Neural crest cell (in vitro differentiated cells): ENCODE results near the gene BPIFB6. TPM values are rescaled to one million over a fixed set of nuclear protein-coding genes. Genes with fewer than 3 reads are reported as not detected.

ENCODE experiments used
- DNase-seq: peaks from one replicate; pipeline ENCODE4 v3.0.0; 2021; ENCODE audit warnings: low read depth, mixed read lengths, low spot score
- H3K27ac Mint-ChIP-seq: one replicate; pipeline ENCODE4 v1.8.0; 2021; ENCODE audit warnings: mild to moderate bottlenecking, mixed read lengths; ENCODE audit not compliant: unreplicated experiment
- H3K27me3 Mint-ChIP-seq: 2 replicates; pipeline ENCODE4 v1.8.0; 2021; ENCODE audit warnings: low read depth, mild to moderate bottlenecking, mixed read lengths
- H3K36me3 Mint-ChIP-seq: 2 replicates; pipeline ENCODE4 v1.8.0; 2021; ENCODE audit warnings: low read depth, mild to moderate bottlenecking, mixed read lengths
- H3K4me1 Mint-ChIP-seq: 2 replicates; pipeline ENCODE4 v1.8.0; 2021; ENCODE audit warnings: mixed read lengths
- H3K4me3 Mint-ChIP-seq: one replicate; pipeline ENCODE4 v1.8.0; 2021; ENCODE audit warnings: mild to moderate bottlenecking, mixed read lengths
- H3K9me3 Mint-ChIP-seq: 2 replicates; pipeline ENCODE4 v1.8.0; 2021; ENCODE audit warnings: mixed read lengths
- CTCF ChIP-seq: fragments of 200-600 bp; sonication (generic); conservative IDR thresholded peaks from 2 replicates; pipeline ENCODE4 v1.5.0; 2021; ENCODE audit warnings: antibody characterized with exemption, mild to moderate bottlenecking
- total RNA-seq: library from RNA; stranded (reverse); gene quantifications from 2 replicates; pipeline ENCODE4 v1.2.1, GENCODE V29; 2021

BPIFB6 gene
- total RNA-seq, 1 donor from 2014 or later: not detected

- H3K9me3 Mint-ChIP-seq: peaks cover 3% of the 10 kb centered on the region
- TF ChIP-seq CTCF: no peak
- H3K27ac Mint-ChIP-seq: no peak within 1 kb of the TSS
- H3K4me3 Mint-ChIP-seq: no peak within 1 kb of the TSS
- H3K4me1 Mint-ChIP-seq: peaks cover 7% of the 10 kb centered on the region
- H3K36me3 Mint-ChIP-seq: no peaks in the 10 kb centered on the region
- H3K27me3 Mint-ChIP-seq: no peaks in the 10 kb centered on the region
- DNase-seq: no peak
Observed at GRCh38 chr20:33004141-33004751, 27.2 kb upstream of the BPIFB6 start, which contains the start of gene SUN5. Gene SUN5 (minus strand): TSS chr20:33004433. CDS start chr20:33004340, 93 bp downstream.

GRCh38 chr20:33005132-33005566 lies 26.3 kb upstream of the BPIFB6 start:
- DNase-seq: peak; percentile 40
- Mint-ChIP-seq H3K36me3 (no peaks in the 10 kb centered on the region), H3K27me3 (no peaks in the 10 kb centered on the region), H3K4me3 (no peak overlapping the region), H3K27ac (no peak overlapping the region), H3K4me1 (peaks cover 16% of the 10 kb centered on the region), H3K9me3 (peaks cover 3% of the 10 kb centered on the region)
- TF ChIP-seq CTCF: peak; percentile 75

- H3K9me3 Mint-ChIP-seq: peaks cover 3% of the 10 kb centered on the region
- no peaks in the 10 kb centered on the region for H3K27me3 Mint-ChIP-seq
- no peak overlapping the region for H3K4me3 Mint-ChIP-seq
- peaks cover 19% of the 10 kb centered on the region for H3K4me1 Mint-ChIP-seq
- H3K27ac Mint-ChIP-seq: no peak overlapping the region
- DNase-seq: no peak
- H3K36me3 Mint-ChIP-seq: no peaks in the 10 kb centered on the region
- TF ChIP-seq CTCF: no peak
Observed at GRCh38 chr20:33005908-33006775, 25.3 kb upstream of the BPIFB6 start.

- DNase-seq: no peak
- H3K27me3 Mint-ChIP-seq: no peaks in the 10 kb centered on the region
- no peak overlapping the region for H3K4me3 Mint-ChIP-seq
- H3K4me1 Mint-ChIP-seq: peaks cover 20% of the 10 kb centered on the region
- H3K9me3 Mint-ChIP-seq: peaks cover 3% of the 10 kb centered on the region
- TF ChIP-seq CTCF: no peak
- H3K36me3 Mint-ChIP-seq: no peaks in the 10 kb centered on the region
- no peak overlapping the region for H3K27ac Mint-ChIP-seq
Observed at GRCh38 chr20:33006776-33007375, 24.6 kb upstream of the BPIFB6 start.

DNA sequence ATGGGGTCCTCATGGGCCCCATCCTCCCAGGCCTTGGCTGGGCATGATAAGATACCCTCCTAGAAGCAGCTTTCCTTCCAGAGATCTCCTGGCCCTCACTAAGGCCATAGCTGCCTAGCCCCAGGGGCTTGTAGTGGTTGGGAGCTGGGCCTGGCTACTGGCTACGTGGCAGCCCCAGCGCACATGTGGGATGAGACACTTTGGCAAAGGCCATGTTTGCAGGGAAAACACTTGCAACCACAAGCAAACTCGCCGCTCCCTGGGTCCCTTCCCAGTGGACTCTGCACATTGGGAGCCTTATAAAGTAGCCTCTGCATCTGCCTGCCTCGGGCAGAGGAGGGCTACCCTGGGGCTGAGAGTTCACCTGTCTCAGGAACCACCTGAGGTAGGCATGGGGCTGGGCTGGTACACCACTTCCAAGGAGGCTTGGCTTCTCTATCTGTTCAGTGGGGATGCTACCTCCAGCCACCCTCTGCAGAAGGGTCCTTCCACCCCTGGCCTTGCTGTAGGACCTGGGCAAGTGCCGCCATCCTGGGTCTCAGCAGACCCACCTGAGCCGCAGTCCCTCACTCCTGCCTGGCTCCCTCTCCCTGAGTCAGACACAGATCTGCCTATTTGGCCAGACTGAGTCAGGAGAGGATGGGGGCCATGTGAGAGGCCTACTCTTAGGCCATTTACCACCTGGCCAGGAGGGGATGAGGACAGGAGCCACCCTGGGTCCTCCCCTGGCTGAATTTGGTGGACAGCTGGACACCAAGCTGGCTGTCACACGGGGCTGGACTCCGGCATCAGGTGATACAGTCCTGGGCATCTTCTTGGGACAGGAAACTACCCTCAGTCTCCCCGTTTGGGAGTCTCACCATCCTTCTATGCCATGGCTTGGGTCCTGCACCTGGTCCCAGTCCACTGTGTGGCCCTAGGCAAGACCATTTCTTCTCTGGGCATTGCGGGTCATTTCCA lies 23.8 kb upstream of the BPIFB6 start, which contains the start of gene BPIFB2:
Gene BPIFB2, plus strand, starts transcription at position 329 of the 960 bp plus-strand sequence. CDS start 871 bp downstream, outside the sequence.
- H3K27me3 Mint-ChIP-seq: no peaks in the 10 kb centered on the region
- no peak within 1 kb of the TSS for H3K4me3 Mint-ChIP-seq
- peaks cover 3% of the 10 kb centered on the region for H3K9me3 Mint-ChIP-seq
- TF ChIP-seq CTCF: no peak
- peak within 1 kb of the TSS; percentile 59 for H3K27ac Mint-ChIP-seq
- H3K4me1 Mint-ChIP-seq: peaks cover 24% of the 10 kb centered on the region
- DNase-seq: no peak
- no peaks in the 10 kb centered on the region for H3K36me3 Mint-ChIP-seq
